NCI-H1092 (cell line): ENCODE results near the gene GSTT2B.
"Not testable (repeated sequence)": the region's sequence is repeated elsewhere in the genome, so short reads cannot be mapped to it uniquely, and the experiment has no call there.

ENCODE experiments used
- DNase-seq: peaks from one replicate; lab custom pipeline; 2025; lab: John Stamatoyannopoulos, UW

The GSTT2B gene, protein sequence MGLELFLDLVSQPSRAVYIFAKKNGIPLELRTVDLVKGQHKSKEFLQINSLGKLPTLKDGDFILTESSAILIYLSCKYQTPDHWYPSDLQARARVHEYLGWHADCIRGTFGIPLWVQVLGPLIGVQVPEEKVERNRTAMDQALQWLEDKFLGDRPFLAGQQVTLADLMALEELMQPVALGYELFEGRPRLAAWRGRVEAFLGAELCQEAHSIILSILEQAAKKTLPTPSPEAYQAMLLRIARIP

DNA sequence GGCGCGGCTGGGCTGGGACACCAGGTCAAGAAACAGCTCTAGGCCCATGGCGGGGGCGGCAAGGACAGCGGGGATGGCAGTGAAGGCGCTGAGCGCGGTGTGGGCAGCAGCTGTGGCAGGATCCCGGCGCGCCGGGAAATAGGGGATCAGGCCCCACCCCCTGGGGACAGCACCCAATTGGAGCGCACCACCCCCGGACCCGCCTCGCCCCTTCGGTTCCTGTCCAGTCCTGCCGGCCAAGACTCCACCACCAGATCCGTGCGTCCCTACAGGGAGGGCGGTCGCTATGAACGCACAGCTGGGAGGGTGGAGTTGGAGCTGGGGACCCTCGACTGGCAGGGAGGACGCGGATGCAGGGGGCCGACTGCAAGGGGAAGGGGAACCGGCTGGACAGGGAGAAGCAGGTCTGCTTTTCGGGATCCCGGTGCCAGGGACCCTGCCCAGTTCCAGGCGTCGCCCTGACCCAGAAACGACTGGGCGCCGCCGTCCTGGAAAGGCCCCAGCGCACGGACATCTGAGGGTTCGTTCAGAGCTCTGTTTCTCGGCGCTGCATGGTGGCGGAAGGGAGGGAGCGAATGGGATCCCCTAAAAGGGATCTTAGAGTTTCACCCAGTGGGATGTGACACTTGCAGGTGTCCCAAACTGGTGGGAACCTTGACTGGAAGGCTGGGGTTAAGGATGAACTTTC is at the start of gene GSTT2B:
GSTT2B (minus strand) TSS at position 112 of the 688 bp plus-strand sequence; CDS start at position 48, 64 bp downstream.
- DNase-seq: not testable (repeated sequence)

DNA sequence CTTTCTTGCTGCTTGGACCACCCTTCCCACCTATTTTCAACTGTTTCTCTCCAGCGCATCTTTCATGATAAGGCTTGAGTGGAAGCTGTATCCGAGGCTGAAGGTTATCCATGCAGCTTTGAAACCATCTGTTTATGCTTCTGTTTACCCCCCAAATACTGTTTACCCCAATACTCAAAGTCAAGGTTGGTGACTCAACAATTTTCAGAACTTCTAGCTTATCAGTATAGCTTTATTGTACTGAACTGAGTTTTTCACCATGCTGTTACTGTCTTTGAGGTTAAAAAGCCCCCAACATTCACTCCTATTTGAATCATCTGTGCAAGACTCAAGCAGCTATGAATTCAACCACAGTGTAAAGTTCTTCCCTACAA is 49.0 kb upstream of the GSTT2B start:
- no peak for DNase-seq

DNA sequence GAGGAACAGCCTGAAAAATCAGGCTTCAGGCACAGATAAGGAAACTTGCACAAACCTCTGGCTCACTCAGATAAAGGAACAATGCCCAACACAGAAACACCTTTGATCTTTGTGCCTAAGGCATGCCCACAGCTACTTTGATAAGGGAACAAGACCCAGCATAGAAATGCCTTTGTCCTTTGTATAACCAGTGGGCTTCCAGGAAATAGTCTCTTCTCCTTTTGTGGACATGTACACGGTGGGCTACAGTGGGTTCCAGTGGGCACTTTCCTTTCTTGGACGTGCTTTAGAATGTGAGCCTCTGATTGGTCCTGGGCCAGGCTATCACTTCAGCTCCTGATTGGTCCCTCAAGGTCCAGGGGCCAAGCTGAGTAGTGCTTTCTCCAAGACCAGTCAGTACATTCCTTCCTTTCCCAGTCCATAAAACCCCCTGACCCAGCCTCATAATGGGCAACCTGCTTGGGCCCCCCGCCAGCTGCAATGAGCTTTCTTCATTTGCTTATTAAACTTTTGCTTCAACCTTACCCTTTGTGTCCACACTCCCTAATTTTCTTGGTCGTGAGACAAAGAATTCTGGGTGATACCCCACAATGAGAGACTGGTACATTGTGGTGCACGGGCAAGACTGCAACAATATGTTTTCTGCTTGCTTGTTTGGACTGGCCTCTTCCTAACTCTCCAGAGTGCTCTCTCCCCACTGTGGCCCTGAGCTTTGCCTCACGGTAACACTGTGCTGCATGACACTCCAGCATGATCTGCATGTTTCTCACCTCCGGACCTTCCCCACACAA is 48.4 kb upstream of the GSTT2B start:
- no peak for DNase-seq

DNA sequence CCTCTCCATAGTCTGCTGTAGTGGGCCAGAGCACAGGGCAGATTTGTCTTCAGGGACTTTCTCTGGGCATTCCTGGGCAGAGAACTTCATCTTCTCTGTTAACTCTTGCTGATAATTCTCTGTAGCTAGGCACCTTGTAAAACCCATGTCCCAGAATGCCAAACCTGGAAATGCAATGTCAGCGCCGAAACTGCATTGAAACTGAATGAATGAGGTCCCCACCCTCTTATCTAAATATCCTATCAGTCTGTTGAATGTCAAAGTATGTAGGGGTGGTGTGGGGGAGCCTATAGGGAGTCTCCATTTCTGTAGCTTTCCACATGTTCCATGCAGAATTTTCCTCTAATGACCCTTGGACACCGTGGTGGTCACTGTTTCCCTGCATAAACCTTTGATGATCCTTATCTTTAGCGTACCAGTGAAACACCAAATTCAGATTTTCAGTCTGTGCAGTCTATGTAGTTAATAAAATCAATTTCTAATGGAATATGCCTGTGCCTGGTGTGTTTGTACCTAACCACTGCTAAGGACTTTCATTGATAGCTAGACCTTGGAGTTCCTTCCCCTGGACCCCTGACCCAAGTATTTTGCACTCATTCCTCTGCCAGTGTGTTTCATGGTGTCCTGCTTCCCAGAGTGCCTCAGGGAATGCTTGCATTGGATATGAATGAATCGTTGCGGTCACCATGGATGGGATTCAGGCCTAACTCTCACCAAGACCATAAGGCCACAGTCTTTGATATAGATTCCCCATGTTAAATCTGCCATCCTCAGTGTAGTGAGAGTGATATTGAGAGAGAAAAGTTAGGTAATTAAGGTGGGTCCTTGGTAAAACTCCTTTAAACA is 47.6 kb upstream of the GSTT2B start:
- DNase-seq: no peak

DNA sequence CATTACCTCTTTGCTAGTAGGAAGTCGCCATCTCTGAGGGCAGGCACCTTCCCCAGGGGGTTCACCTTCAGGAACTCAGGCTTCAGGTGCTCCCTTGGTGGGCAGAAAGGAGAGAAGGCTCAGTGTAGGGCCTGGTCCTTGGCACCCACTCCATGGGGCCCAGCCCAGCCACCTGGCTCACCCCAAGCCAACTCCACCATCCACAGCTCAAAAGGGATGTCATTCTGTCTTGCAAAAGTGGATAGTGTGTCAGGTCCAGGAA is 47.0 kb upstream of the GSTT2B start:
- DNase-seq: no peak

DNA sequence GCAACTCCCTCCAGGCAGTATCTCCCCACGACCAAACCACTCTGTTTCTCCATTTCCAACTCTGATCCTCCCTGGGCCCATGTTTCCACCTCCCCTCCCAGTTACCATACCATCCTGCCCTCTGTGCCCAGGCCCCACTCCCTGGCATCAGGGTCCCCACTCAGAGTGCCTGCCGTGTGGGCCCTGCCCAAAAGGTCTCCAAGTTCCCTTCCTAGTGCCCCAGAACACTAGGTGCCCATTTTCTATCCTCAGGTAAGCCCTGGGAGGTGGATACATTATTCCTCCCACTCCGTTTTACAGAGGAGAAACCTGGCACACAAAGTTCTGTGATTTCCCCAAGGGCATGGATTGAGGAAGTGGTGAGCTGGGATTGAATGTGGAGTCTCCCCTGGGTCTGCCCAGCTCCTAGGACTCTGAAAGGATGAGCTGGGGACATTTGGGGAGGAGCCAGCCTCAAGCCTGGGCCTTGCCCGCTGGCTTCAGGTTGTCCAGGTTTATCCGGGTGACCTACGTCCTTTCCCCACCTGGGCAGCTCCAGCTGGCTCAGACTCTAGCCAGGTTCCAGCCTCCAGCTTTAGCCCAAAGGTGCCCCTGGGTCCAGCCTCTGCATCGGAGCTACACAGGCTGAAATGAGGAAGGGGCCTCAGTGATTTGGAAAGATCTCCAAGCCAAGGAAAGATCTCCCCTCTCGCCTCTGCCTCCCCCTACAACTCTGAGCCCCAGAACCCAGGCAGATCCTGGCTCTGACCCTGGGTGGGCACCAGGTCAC is 46.4 kb upstream of the GSTT2B start:
- no peak for DNase-seq

DNA sequence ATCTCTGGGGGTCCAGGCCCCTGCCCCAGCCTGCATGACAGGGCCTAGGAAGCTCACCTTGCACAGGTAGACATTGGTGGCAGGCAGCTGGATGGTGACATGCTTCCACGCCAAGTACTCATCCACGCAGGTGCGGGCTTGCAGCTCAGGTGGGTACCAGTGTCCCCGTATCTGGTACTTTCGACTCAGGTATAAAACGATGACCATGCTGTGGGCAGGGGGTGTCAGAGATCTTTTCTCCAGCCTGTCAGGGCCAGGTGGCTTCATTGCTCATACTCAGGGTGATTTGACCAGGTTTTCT is 45.9 kb upstream of the GSTT2B start:
- DNase-seq: no peak

DNA sequence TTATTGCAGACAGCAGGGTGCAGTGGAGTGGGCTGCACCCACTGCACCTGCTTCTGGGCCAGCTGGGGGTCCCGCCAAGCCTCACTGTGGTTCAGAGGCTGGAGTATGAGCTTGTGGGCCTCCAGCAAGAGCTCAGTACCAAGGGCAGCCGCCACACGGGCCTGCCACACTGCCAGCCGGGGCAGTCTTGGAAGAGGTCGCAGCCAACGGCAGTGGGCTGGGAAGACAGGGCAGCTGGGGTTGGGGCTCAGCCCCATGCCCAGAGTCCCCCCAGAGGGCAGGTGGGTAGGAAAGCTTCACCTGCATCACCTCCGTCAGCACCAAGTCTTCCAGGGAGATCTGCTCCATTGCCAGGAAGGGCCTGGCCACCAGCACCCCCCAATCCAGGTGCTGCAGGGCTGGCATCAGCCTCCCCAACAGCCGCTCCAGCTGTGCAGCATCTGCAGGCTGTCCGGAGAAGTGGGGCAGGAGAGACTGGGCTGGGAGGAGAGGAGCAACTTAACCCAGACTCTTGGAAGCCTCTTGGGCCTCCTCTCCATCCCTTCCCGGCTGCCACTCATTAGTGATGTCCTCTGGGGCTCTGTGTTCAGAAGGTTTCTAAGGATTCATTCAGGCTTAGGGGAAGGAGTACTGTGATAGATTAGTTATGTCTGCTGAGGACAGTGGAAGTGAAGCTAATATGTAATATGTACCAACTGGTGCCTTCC is 45.4 kb upstream of the GSTT2B start:
- no peak for DNase-seq

DNA sequence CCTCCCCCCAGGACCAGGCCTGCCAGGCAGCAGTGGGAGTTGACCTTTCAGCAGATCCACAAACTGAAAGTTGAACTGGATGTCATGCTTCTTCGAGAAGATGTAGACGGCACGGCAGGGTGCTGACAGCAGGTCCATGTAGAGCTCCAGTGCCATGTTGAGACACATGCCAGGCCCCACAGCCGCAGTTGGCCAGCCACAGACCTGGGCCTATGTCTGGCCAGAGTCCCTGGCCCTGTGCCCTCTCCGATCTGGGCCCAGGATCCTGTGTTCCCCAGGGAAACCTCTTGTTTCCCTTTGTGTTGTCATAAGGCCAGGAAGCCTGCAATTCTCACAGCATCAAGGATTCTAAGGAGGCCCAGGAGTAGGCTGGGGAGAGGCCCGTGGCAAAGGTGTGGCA is 44.2 kb upstream of the GSTT2B start, which contains the start of gene GSTT4:
GSTT4 (minus strand) TSS at position 253 of the 400 bp plus-strand sequence; CDS start at position 156, 97 bp downstream.
- DNase-seq: peak; percentile 1

DNA sequence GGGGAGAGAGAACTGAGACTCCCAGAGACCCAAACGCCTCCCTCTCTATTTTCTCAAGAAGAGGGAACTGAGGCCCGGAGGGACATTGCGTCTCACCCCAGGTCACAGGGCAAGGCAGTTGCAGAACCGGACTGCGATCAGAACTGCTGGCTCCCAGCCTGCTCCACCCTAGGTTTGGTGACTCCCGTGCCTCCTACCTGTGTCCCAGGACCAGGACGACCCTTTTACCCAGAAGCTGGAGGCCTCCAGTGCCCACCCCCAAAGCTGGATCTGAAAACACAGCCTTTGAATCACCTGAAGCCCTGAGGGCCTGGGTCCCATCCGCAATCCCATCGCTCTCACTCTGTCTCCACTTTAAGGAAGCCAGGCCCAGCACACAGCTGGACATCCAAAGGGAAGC is 42.9 kb upstream of the GSTT2B start:
- DNase-seq: no peak

DNA sequence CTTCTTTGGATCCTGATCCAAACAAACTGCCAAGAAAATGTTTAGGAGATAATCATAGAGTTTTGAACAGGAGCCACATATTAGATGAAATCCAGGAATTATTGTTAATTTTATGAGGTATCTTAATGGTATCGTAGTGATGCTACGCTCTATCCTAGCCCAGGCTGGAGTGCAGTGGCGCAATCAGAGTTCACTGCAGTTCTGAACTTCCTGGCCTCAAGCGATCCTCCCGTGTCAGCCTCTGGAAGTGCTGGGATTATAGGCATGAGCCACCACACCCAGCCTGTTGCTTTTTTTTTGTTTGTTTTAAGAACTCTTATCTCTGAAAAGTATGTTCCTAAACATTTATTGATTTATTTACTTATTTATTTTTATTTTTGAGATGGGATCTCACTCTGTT is 41.9 kb upstream of the GSTT2B start:
- DNase-seq: no peak

DNA sequence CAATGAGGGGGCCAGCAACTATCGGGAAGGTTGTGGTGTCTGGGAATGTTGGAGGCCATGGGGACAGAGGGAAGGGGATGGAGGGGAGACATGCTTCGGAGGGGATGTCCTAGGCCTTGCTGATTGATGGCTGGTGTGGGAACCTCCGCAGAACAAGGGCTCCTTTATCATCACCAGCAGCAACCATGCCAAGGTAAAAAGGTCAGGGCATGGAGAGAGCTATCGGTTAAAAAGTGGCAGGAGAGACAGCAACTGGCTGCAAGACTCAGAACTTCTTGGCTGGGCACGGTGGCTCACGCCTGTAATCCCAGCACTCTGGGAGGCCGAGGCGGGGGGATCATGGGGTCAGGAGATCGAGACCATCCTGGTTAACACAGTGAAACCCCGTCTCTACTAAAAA is 41.3 kb upstream of the GSTT2B start:
- no peak for DNase-seq

DNA sequence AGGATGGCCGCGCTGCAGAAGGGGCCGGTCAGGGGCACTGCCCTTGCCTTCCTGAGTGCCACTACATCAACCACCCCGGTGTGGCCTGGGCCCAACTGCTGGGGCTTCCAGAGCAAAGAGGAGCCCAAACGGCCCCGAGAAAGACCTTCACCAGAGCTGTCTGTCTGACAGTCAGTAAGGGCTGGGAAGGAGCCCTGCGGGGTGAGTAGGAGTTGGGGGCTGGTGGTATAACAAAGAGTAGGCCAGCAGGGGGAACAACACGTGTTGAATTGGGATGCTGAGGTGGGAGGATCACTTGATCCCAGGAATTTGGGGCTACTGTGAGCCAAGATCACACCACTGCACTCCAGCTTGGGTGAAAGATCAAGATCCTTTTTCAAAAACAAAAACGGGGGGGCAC is 40.3 kb upstream of the GSTT2B start:
- DNase-seq: no peak

DNA sequence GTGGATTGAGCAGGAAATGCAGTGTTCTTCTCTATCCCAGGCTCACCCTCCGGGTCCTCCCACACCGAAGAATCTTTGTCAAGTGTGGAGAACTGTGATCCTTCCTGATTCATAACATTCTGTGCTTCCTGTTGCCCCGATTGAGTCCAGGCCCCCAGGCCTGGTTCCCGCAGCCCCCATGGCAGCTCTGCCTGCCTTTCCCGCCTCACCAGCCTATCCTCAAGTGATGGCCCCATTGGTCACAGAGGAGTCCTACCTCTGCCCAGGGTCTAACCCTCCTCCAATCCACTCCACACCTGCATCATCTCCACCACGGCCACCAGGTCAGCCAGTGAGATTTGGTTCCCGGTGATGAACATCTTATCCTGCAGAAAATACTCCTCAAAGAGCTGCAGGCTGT is 38.8 kb upstream of the GSTT2B start:
- not testable (repeated sequence) for DNase-seq

DNA sequence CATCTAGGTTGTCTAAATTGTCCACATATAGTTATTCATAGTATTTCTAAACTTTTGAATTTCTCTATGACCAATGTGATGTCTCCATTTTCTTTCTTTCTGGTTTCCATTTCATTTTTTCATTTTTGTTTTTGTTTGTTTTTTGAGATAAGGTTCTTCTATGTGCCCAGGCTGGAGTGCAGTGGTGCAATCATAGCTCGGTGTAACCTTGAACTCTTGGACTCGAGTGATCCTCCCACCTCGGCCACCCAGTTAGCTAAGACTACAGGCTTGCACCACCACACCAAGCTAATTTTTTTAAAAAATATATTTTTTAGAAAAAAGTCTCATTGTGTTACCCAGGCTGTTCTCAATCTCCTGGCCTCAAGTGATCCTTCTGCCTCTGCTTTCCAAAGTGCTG is 36.1 kb upstream of the GSTT2B start:
- no peak for DNase-seq

DNA sequence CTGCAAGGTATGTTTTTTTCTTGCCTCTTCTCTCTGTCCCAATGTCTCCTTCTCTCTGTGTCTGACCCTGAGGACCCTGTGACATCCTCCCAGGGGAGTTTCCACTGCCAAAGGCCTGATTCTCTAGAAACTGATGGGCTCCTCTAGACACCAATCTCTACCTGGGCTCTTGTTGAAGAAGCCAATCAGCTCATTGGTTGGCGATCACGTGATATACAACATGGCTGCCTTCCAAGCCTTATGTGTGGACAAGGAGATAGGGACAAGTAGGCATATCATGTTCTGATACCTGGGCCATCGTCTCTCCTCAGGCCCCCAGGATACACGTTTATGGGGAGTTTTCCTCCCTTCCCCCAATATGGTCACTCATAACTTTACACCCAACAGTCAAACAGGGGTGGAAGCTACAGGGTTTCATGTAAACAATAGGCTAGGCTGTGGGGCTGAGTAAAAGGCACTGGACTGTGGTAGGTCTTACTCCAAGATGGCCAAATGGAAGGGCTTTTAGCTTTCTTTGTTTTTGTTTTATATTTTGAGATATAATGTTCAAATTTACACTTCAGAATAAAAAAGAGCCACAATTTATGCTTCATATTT is 32.7 kb upstream of the GSTT2B start:
- not testable (repeated sequence) for DNase-seq

DNA sequence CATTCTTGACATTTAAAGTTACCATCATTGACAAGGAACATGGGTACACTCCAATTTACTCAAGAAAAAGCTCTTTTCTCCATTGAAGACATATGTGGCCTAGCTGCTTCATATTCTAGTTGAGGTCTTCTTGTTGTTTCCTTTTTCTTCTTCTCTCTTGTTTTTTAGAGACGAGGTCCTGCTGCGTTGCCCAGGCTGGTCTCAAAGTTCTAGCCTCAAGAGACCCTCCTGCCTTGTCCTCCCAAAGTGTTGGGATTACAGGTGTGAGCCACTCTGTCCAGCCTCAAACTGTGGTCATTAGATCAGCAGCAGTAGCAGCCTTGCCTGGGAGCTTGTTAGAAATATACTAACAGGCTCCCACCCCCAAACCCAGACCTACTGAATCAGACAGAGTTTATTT is 32.1 kb upstream of the GSTT2B start:
- not testable (repeated sequence) for DNase-seq

DNA sequence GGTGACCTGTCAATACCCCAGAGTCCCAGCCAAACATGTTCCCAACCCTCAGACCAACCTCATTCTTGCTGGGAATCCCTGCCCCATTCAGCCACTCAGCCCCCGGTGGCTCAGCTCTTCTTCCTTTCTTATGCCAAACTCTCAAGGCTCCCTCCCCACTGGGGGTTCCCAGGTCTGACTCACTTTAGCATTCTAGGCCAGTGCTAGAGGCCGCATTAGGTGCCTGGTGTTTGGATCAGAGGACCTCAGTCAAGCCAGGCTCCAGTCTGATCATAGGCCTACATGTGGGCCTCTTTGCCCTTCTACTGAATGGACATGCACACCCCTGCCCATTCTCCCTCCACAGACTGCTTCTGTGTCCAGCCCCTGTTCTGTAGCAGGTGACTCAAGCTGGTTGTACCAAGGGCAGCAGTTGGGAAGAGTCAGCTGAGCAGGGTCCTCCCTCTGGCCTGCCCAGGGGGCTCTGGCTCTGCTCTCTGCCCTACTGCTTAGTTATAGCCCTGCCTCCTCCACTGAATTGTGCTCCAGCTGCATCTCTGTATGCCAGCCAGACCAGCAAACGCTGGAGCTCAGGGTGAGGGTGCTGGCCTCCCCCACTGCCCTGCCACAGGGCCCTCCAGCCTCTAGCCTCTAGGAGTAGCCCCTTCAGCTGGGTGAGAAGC is 28.7 kb upstream of the GSTT2B start:
- DNase-seq: not testable (repeated sequence)

DNA sequence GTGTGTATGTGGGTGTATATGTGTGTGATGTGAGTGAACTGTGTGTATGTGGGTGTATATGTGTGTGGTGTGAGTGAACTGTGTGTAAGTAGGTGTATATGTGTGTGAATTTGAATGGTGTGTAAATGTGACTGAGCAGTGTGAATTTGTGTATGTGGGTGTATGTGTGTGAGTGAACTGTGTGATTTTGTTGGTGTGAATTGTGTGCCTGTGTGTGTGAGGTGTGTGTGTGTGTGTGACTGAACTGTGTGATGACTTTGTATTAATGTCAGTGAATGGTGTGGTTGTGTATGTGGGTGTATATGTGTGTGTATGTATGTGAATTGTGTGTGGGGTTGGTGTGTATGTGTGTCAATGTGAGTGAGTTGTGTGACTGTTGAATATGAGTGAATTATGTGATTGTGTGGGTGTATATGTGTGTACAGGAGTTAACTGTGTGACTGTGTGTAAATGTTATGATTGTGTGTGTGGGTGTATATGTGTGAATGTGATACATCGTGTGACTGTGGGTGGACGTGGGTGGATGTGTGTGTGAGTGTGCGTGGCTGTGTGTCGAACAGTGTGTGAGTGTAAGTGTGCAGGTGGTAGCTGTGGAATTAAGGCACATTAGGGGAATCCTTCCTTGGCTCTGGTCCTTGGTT is 25.7 kb upstream of the GSTT2B start:
- not testable (repeated sequence) for DNase-seq

DNA sequence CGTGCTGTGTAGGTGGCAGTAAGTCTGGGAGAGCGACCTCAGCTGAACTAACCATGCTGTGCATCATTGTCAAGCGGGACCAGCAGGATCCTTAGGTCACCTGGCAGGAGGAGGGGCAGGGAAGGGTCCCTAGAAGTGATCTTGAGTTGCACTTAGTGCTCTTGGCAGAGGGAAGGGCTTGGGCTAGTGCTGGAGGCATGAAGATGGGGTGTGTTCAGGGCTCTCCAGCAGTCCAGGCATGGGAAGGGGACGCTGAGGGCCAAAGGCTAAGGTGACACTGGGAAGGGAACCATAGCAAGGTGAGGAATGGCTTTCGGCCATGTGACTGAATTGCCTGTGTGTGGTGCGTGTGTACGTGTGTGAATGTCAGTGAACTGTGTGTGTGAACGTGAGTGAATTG is 25.1 kb upstream of the GSTT2B start:
- not testable (repeated sequence) for DNase-seq
